ENCODE data around the gene TMEM256.

Gene TMEM256

GRCh38 chr17:7403977-7404736 is at the start of gene TMEM256:
TMEM256 (minus strand) TSS chr17:7404097; CDS start chr17:7404084, 13 bp downstream.
- DNase-seq, result peak; percentile 100

DNA sequence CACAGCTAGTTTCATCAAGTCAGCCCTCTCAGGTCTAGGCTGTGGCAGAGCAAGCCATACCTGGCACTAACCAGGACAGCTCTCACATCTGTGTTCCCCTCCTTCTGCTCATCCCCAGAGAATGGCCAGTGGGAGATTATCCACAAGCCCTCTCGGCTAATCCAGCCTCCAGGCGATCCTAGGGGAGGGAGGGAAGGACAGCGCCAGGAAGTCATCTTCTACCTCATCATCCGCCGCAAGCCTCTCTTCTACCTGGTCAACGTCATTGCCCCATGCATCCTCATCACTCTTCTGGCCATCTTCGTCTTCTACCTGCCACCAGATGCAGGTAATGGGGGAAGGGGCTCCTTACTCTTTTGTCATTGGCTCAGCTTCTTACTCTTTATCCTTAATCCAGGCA is 44.6 kb upstream of the TMEM256 start:
- no peak for DNase-seq

DNA sequence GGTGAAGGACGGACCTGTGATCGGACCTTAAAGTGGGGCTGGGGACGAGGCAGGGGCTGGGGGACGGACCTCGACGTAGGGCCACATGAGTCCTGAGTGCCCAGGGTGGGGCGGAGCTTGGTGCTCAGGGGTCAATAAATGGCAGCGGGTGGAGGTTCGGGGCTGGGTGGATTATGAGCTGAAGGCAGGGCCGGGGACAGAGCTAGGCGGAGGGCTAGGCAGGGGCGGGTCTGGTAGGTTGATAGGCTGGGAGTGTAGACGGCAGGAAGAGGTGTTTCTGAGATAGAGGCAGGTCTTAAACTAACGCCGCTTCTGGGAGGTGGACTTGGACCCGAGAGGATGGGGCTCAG is 41.7 kb upstream of the TMEM256 start:
- peak; percentile 92 for DNase-seq

DNA sequence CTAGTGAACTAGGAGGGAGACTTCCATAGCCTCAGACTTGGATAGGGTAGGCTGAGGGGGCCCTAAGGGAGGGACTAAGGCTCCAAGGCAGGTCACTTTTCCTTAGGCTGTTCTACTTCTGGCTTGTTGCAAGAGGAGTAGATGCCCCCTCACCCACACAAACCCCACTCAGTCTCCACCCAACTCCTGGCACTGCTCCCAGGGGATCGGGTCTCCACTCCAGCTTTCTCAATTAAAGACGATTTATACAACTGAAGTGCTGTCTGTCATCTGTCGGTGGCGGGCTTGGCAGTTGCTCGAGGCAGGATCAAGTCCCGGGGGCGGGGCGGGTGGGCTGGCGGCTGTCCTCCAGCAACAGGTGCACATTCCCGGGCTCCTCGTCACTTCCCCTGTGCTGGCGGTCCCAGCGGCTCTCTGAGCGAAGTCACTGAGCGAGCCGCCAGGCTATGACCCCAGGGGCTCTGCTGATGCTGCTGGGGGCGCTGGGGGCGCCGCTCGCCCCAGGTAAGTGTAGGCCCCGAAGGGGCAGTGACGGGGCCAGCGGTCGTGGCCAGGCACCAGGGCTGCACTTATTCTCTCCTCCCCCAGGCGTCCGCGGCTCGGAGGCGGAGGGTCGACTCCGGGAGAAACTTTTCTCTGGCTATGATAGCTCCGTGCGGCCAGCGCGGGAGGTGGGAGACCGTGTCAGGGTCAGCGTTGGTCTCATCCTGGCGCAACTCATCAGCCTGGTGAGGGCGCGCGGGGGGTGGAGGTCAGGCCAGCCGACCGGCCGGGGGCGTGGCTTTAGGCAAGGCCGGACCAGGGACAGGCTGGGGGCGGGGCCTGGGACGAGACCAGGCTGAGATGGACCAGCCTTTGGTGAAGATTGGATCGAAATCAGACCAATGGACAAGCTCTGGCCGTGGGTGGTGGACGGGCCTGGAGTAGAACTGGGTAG is 41.1 kb upstream of the TMEM256 start, which contains the start of gene CHRNB1:
CHRNB1 (plus strand) TSS at position 380 of the 937 bp plus-strand sequence; CDS start at position 447, 67 bp downstream.
- DNase-seq, result peak; percentile 92

DNA sequence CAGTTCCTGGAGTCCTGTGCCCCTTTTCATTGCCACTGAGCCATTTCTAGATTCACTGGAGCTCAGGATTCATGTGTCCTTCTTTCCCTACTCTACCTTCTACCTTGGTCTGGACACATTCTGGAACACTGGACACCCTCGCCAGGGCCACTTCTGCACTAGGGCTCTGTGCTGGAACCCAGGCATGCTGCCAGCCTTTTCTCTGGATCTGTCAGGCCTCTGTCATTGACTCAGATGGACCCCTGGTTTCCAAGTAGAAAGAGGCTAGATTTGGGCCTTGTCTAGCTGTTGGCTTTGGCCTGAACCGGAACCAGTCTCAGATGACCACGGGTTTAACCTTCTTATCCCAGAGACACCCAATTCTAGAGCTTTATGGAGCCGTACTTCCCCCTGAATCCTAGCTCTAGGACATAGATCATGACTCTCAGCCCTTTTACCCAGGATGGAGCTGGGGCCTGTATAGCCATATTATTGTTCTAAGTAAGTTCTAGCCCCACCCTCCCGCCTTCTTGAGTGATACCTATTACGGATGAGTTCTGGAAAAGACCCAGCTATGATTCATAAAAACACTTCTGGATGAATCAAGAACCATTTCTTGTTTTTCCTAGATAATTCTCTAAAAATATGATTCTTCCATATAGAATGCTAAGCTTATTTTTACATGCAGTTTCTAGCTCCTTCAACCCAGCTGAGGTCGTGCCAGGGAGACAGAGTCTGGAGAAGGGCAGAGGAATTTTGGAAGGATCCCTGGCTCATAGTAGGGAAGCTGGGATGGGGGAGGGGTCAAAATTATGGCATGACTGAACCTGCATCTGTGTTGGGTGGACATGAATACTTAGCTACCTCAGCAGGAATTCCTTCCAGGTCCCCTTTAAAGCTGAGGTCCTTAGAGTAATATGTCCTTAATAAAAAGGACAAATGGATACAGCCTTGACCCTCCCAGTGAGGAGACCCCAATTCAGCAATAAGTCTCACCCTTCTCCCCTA is 39.9 kb upstream of the TMEM256 start:
- DNase-seq, result no peak

GRCh38 chr17:7442142-7442541 is 38.2 kb upstream of the TMEM256 start:
- no peak for DNase-seq

GRCh38 chr17:7441266-7441665 is 37.4 kb upstream of the TMEM256 start:
- DNase-seq, result no peak

- DNase-seq, result peak; percentile 58
Observed at GRCh38 chr17:7440834-7441195, 36.9 kb upstream of the TMEM256 start.

DNA sequence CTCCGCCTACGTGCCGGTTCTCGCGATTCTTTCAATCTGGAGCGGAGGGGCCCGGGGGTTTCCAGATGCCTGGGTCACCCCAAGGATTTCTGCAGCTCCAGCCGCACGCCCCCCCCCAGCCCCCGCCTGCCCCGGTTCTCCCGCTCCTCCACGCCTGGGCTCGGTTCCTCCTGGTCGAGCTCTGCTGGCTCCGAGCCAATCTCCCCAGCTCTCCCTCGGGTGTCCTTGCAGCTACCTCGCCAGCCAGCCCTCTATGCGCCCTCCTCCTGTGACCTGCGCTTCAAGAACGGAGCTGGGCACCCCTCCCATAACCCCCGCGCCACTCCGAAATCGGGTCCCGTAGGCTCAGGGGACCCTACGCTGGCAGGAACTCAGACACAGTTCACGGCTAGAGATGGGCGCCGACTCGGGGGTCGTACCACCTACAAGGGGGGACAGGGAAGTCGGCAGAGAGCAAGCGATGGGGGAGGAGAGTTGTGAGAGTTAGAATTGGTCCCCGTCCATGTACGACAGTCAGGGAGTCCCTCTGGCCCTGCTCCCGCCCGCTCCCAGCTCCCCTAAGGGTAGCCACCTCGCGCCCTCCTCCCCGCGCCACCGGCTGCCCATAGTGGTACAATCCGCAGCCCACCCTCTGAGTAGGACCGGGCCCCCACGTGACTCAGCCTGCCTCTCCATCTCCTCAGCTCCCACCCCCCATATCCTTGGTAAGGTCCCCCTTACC is 36.4 kb upstream of the TMEM256 start:
- DNase-seq, result peak; percentile 76

- DNase-seq, result peak; percentile 48
Observed at GRCh38 chr17:7439462-7440112, 35.7 kb upstream of the TMEM256 start, which contains the start of gene FGF11. FGF11 (plus strand) TSS chr17:7439512; CDS start chr17:7439621, 109 bp downstream.

DNA sequence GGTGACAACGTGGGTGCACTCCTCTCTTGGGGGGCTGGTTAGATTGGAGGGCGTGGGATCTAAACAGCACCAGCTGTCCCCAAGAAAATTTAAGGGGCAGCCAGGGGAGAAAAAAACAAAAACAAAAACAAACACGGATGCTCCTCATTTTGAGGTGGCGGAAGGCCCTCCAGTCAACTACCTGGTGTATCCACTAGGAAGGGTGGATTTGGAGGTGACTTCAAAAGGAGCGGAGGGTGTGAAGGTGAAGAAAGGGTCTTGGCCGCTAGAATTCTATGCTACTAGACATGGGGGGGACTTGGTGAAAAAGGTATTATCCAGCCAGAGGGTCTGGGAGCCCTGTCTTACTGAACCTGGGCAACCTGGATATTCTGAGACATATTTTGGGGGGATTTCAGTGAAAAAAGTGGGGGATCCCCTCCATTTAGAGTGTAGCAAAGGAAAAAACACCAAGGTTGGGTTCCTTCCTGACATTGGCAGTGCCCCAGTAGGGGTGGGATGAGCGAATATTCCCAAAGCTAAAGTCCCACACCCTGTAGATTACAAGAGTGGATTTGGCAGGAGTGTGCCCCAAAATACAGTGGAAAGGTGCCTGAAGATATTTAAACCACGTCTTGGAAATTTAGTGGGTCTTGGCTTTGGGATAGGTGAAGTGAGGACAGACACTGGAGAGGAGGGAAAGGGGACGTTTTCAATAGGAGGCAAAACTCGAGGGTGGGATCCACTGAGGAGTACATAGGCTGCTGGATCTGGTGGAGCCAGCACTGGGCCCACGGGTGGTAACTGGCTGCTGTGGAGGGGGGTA is 35.0 kb upstream of the TMEM256 start:
- DNase-seq, result no peak

GRCh38 chr17:7437950-7438614 is 34.2 kb upstream of the TMEM256 start:
- peak; percentile 77 for DNase-seq

GRCh38 chr17:7437369-7437863 is 33.5 kb upstream of the TMEM256 start:
- peak; percentile 68 for DNase-seq

- DNase-seq, result peak; percentile 98
Observed at GRCh38 chr17:7436556-7437368, 32.9 kb upstream of the TMEM256 start.

DNA sequence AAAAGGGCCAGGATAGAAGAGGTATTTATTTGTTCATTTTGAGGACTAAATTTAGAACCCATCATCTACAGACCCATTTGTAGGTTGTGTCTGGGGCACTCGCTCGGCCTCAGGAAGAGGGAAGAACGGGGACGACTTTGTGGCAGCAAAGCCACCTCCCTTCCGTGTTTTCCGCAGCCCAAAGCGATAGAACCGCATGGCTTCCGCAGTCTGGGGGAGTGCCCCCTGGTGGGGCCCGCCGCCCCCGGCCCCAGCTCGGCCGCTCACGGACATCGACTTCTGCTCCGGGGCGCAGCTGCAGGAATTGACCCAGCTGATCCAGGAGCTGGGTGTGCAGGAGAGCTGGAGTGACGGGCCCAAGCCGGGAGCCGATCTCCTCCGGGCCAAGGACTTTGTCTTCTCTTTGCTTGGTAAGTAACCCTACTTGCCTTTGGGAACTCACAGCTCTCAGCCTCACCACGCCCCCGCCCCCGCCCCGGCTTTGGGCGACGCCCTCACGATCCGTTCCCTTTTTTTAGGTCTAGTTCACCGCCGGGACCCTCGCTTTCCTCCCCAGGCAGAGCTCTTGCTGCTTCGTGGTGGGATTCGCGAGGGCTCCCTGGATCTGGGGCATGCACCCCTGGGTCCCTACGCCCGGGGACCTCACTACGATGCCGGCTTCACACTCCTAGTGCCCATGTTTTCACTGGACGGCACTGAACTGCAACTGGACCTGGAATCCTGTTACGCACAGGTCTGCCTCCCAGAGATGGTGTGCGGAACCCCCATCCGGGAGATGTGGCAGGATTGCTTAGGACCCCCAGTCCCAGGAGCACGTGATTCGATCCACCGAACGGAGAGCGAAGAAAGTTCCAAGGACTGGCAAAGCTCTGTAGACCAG is 32.0 kb upstream of the TMEM256 start:
- peak; percentile 89 for DNase-seq

DNA sequence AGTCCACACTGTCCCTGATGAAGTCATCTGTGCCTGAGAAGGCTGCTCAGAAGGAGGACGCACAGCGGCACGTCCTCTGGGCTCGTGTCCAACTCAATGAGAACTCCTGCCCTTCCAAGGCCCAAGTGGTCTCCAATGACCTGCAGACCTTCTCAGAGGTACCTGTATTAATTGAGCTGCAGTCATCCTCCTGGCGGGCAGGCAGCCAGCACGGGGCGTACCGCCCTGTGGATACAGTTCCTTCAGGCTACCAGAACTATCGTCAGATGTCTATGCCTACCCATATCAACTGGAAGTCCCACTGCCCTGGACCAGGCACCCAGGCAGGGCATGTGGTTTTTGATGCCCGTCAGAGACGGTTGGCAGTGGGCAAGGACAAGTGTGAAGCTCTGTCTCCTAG is 28.4 kb upstream of the TMEM256 start:
- no peak for DNase-seq

GRCh38 chr17:7431231-7431630 is 27.3 kb upstream of the TMEM256 start:
- no peak for DNase-seq

GRCh38 chr17:7429722-7430121 is 25.8 kb upstream of the TMEM256 start:
- no peak for DNase-seq

All from DMS53 (cell line).